Fibroblast of the aortic adventitia (primary cell): ENCODE data around the gene FABP6. TPM values are rescaled to one million over a fixed set of nuclear protein-coding genes. Genes with fewer than 3 reads are reported as not detected.

Experiments
- DNase-seq: peaks from one replicate; pipeline ENCODE4 v3.0.0-alpha.2; 2010; ENCODE audit warnings: low read depth
- H3K4me3 ChIP-seq: 2 replicates; pipeline ENCODE4 v1.5.1; 2011; ENCODE audit warnings: low read depth, mild to moderate bottlenecking, control low read depth, low read length, moderate library complexity
- total RNA-seq: library from RNA; depleted of rRNA; stranded (reverse); fragments of >200 nt; gene quantifications from 2 replicates; pipeline ENCODE4 v1.2.3, GENCODE V29; 2012; ENCODE audit warnings: low replicate concordance
- TF ChIP-seq, protein P1 (sequence below): IDR thresholded peaks from 2 replicates; pipeline ENCODE4 v1.5.1; 2011; ENCODE audit warnings: mild to moderate bottlenecking, low read length, control low read depth, inconsistent platforms; ENCODE audit not compliant: insufficient read depth

FABP6 gene
- total RNA-seq, 1 donor, result not detected

DNA sequence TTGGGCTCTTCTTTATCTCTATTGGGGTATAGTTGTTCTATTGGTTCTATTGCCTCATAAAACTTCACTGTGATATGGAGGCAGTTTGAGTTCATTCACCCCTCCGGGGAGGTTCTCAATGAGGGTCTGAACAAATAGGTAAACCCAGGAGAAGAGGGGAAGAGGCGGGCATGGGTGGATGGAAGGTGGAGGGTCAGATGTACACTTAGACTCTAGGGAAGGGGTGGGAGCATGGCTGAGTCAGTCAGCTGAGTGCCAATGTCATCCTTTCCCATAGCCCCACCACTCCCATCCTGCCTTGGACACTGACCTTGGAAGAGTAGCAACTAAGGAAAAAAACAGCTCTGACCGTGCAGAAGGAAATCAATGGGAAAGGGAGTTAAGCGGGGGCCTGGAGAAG, 9.9 kb upstream of the FABP6 start:
- no peak overlapping the region for H3K4me3 ChIP-seq
- DNase-seq, result no peak
- TF ChIP-seq, protein P1, sequence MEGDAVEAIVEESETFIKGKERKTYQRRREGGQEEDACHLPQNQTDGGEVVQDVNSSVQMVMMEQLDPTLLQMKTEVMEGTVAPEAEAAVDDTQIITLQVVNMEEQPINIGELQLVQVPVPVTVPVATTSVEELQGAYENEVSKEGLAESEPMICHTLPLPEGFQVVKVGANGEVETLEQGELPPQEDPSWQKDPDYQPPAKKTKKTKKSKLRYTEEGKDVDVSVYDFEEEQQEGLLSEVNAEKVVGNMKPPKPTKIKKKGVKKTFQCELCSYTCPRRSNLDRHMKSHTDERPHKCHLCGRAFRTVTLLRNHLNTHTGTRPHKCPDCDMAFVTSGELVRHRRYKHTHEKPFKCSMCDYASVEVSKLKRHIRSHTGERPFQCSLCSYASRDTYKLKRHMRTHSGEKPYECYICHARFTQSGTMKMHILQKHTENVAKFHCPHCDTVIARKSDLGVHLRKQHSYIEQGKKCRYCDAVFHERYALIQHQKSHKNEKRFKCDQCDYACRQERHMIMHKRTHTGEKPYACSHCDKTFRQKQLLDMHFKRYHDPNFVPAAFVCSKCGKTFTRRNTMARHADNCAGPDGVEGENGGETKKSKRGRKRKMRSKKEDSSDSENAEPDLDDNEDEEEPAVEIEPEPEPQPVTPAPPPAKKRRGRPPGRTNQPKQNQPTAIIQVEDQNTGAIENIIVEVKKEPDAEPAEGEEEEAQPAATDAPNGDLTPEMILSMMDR, result no peak

DNA sequence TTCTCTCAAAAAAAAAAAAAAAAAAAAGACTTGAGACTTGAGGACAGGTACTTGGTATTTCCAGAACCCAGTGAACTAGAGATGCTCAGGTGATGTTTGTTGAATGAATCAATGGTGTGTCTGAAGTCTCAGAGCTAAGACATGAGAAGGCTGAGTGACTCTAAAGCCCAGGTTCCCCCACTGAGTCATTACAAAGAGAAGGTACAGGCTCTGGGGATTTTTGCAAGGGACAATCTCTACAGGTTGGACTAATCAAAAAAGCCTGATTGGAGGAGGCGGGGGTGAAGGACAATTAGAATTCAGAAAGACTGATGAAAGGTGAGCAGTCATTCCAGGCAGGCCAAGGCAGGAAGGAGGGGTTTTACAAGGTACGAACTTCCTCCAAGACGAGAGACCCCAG, 8.2 kb upstream of the FABP6 start:
- DNase-seq, result no peak
- TF ChIP-seq, protein P1, result no peak
- no peak overlapping the region for H3K4me3 ChIP-seq

DNA sequence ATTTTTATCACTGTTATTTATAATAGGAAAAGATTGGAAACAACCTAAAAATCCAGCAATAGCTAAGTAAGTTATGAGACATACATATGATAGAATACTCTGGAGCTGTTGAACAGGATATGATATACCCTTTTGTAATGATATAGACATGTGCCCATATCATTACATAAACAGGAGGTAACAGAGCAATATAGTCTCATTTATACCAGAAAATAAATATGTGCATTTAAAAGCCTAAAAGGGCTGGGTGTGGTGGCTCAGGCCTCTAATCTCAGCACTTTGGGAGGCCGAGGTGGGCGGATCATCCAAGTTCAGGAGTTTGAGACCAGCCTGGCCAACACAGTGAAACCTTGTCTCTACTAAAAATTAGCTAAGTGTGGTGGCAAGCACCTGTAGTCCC, 2.3 kb upstream of the FABP6 start:
- H3K4me3 ChIP-seq, result no peak overlapping the region
- no peak for DNase-seq
- TF ChIP-seq, protein P1, result no peak

DNA sequence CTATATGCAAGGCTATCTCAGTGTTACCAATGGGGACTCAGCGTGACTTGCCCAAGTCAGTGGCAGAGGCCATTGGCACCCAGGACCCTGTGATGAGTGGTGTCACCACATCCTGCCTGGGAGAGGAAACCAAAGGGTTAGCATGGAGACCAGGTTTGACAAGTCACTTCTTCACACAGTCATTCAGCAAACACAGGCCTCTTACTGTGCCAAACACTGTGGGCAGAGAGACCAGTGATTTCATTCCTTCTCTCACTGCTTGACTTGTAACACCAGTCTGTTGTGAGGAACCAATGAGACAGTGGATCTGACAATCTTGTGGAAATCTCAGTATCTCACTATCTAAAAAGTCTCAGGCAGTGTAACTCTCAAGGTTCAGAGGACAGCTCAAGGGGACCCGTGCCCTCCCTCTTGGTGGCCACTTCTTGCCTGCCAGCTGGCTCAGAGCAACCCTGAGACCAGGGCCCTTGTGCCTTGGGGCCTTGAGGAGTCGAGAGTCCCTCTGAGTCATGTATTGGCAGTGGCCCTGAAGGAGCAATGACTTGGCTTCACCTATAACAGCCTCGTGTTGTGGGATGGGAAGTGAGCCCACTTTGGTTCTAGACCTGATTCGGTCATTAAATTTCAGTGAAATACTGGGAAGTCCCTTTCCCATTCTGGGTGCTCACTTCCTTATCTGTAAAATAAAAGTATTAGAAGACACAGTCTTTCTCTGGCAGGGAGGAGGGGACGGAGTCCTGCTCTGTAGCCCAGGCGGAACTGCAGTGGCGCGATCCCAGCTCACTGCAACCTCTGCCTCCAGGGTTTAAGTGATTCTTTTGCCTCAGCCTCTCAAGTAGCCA, 1.6 kb downstream of the FABP6 start:
- TF ChIP-seq, protein P1, result no peak
- no peak overlapping the region for H3K4me3 ChIP-seq
- peak; percentile 86 for DNase-seq

DNA sequence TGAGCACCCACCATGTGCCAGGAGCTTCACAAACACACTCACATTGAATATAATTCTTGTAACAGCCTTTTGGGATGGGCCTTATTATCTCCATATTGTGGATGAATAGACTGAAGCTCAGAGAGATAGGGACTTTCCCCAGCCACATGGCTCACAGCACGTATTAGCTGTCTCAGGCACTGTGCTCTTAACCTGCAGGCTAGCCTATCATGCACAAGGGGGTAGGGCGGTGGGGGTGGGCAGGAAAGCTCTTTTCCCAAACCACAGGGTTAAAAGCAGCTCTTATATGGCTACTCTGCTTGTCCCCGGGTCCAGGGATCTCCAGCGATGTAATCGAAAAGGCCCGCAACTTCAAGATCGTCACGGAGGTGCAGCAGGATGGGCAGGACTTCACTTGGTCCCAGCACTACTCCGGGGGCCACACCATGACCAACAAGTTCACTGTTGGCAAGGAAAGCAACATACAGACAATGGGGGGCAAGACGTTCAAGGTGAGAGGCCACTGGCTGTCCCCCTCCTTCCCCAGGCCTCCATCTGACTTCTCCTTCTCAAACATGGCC, 2.6 kb downstream of the FABP6 start:
- TF ChIP-seq, protein P1, result no peak
- no peak overlapping the region for H3K4me3 ChIP-seq
- DNase-seq, result no peak

DNA sequence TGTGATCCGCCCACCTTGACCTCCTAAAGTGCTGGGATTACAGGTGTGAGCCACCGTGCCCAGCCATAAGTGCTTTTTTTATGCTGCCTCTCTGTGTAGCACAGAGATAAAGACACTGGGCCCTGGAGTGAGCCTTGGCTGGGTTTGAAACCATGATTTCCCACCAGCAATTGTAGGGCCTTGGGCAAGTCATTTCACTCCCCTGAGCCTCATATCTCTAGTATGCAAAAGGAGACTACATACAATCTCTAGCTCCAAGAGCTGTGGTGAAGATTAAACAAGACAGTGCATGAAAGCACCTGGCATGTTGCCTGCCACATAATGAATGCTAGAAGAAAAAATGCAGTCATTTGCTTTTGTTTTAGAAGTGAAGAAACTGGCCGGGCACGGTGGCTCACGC, 3.9 kb downstream of the FABP6 start:
- H3K4me3 ChIP-seq, result no peak overlapping the region
- TF ChIP-seq, protein P1, result no peak
- DNase-seq, result peak; percentile 26
